NT2/D1 (cell line): Measurements from ENCODE around the gene COLEC11.

Experiments used
- SUZ12 ChIP-seq: IDR thresholded peaks from 2 replicates; pipeline ENCODE4 v1.6.1; 2011; ENCODE audit not compliant: insufficient read length, insufficient read depth; ENCODE audit errors: extremely low read depth
- YY1 ChIP-seq: IDR thresholded peaks from 2 replicates; pipeline ENCODE4 v1.6.1; 2011; ENCODE audit not compliant: insufficient read length, insufficient read depth

GRCh38 chr2:3566806-3567205, 28.1 kb upstream of the COLEC11 start:
- TF ChIP-seq SUZ12, result no peak
- TF ChIP-seq YY1, result no peak
